ENCODE results near the gene NLRP11.
"Not testable (repeated sequence)": the region's sequence is repeated elsewhere in the genome, so short reads cannot be mapped to it uniquely, and the experiment has no call there.

The NLRP11 gene

GRCh38 chr19:55777528-55777927 is 54.3 kb downstream of the NLRP11 start:
- DNase-seq (ENCODE audit: low read depth): no peak

DNA sequence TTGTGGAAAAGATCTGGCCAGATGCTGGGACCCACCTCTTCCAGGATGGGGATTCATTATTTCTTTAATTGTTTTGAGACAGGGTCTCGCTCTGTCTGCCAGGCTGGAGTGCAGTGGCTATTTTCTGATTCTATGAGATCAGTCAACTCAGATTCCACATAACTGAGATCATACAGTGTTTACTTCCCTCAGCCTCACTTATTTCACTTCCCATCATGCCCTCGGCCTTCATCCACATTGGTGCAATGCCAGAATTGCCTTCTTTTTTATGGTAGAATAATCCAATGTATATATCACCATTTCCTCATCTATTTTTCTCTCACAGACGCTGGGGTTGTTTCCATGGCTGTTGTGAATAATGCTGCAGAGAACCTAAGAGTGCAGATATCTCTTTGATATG is 62.2 kb downstream of the NLRP11 start:
- DNase-seq (ENCODE audit: low read depth): not testable (repeated sequence)

DNA sequence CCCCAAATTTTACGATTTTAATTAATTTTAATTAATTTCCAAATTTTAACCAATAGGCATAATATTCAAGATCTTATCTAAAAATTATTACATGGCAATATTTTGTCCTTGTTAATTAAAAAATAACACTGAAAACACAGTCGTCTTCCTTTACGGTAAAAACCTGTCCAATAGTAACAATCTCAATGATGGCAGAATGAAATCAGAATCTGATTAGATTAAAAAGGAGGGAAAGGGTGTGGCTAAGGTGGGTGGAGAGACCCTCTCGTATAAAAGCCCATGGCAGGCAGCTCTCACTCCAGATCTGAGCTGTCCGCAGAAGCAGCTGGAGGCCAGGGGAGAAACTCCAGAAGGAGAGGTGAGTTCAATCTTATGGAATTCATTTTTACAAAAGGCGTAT is 63.0 kb downstream of the NLRP11 start, which contains the start of gene RFPL4AL1:
Gene RFPL4AL1, plus strand, starts transcription at position 301 of the 400 bp plus-strand sequence. CDS start 2,687 bp downstream, outside the sequence.
- DNase-seq (ENCODE audit: low read depth): not testable (repeated sequence)

GRCh38 chr19:55766466-55766865 is 65.3 kb downstream of the NLRP11 start:
- no peak for DNase-seq (ENCODE audit: low read depth)

- not testable (repeated sequence) for DNase-seq (ENCODE audit: low read depth)
Observed at GRCh38 chr19:55758797-55759196, 73.0 kb downstream of the NLRP11 start, which contains the start of gene RFPL4A. TSS of gene RFPL4A (plus strand) at chr19:55759097. CDS start at chr19:55761801, 2,704 bp downstream.

DNA sequence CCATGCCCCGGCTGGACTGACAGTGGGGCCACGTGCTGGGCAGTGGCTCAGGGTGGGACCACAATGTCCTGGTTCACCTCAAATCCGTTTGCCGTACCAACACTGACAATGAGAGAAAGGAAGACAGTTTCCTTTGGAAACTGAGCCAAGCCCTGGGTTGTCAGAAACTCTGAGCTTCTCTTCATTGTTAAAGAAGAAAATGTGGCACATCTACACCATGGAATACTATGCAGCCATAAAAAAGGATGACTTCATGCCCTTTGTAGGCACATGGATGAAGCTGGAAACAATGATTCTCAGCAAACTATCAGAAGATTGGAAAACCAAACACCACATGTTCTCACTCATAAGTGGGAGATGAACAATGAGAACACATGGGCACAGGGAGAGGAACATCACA is 75.0 kb downstream of the NLRP11 start:
- not testable (repeated sequence) for DNase-seq (ENCODE audit: low read depth)

DNA sequence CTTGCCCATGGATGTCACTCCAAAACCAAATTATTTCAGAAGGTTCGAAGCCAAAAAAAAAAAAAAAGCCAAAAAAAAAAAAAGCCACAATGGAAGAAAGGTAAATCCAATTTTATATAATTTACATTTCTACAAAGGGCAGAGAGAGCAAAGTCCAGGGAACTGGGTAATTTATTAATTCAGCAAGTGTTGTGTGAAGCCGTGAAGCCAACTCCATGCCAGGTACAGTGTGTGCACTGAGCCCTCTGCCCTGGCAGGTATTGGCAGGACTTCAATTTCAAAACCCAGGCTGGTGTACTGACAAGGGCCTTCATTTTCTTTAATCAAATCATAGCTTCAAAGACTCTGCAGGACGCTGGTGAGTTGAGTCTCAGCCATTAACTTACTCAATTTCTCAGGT is 78.4 kb downstream of the NLRP11 start:
- no peak for DNase-seq (ENCODE audit: low read depth)

- DNase-seq (ENCODE audit: low read depth): no peak
Observed at GRCh38 chr19:55750715-55751114, 81.1 kb downstream of the NLRP11 start.

DNA sequence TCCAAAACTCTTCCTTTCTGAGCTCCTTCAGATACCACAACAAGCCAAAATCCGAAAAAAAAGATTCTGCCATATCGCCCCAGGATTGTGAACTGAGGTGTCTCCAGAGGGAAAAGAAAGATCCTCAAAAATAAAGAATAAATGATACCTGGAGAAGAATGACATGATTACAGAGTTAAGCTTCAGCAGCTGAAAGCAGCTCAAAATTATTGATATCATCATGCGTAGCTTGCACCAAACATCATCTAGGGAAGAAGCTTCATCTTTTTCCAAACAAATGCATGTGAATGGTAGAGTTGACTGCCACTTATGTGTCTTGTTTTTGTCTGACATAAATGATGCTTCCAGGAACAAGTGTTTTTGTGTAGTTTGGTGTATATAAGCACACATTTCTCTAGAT is 93.5 kb downstream of the NLRP11 start, which contains the start of gene NLRP9:
Gene NLRP9, minus strand, starts transcription at position 101 of the 400 bp plus-strand sequence. Its CDS starts 28 bp downstream, at position 73.
- DNase-seq (ENCODE audit: low read depth): no peak
